WI38 (cell line): ENCODE data around the gene IL10RA.

Experiments
- H3K4me3 ChIP-seq: 2 replicates; pipeline ENCODE4 v1.5.1; 2011; ENCODE audit warnings: low read depth, mild to moderate bottlenecking, control low read depth, low read length
- TF ChIP-seq, protein P1 (sequence below): IDR thresholded peaks from 2 replicates; pipeline ENCODE4 v1.5.1; 2012; ENCODE audit warnings: low read depth, mild to moderate bottlenecking, control low read depth, low read length

IL10RA gene

DNA sequence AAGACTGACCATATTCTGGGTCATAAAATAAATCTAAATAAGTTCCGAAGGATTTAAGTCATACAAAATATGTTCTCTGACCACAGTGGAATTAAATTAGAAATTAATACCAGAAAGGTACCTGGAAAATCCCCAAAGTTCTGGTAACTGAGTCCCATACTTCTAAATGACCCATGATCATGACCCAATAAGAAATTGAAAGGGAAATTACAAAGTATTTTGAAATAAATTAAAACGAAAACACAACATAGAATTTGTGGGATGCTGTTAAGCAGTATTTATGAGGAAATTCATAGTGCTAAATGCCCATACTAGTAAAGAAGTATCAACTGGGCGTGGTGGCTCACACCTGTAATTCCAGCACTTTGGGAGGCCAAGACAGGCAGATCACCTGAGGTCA is 23.4 kb upstream of the IL10RA start:
- TF ChIP-seq, protein P1, sequence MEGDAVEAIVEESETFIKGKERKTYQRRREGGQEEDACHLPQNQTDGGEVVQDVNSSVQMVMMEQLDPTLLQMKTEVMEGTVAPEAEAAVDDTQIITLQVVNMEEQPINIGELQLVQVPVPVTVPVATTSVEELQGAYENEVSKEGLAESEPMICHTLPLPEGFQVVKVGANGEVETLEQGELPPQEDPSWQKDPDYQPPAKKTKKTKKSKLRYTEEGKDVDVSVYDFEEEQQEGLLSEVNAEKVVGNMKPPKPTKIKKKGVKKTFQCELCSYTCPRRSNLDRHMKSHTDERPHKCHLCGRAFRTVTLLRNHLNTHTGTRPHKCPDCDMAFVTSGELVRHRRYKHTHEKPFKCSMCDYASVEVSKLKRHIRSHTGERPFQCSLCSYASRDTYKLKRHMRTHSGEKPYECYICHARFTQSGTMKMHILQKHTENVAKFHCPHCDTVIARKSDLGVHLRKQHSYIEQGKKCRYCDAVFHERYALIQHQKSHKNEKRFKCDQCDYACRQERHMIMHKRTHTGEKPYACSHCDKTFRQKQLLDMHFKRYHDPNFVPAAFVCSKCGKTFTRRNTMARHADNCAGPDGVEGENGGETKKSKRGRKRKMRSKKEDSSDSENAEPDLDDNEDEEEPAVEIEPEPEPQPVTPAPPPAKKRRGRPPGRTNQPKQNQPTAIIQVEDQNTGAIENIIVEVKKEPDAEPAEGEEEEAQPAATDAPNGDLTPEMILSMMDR = no peak
- H3K4me3 ChIP-seq = no peak overlapping the region

DNA sequence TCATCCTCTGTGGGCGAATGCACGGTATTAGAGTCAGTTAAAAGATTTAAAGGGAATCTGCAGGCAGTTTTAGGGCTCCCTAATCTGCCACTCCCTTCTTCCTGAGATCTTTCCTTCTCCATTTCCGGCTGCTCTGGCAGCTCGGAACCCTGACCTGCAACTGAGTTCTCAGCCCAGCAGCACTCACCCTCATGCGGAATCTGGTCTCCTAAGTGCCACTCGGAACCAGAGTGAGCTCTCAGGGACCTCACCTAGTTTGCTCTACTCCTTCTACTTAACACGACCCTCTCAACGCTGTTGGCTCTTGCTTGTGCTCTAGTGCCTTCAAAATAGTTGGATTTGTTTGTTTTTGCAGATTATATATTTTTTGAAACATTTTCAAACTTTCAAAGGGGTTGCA is 19.3 kb upstream of the IL10RA start:
- TF ChIP-seq, protein P1 = no peak
- H3K4me3 ChIP-seq = no peak overlapping the region

DNA sequence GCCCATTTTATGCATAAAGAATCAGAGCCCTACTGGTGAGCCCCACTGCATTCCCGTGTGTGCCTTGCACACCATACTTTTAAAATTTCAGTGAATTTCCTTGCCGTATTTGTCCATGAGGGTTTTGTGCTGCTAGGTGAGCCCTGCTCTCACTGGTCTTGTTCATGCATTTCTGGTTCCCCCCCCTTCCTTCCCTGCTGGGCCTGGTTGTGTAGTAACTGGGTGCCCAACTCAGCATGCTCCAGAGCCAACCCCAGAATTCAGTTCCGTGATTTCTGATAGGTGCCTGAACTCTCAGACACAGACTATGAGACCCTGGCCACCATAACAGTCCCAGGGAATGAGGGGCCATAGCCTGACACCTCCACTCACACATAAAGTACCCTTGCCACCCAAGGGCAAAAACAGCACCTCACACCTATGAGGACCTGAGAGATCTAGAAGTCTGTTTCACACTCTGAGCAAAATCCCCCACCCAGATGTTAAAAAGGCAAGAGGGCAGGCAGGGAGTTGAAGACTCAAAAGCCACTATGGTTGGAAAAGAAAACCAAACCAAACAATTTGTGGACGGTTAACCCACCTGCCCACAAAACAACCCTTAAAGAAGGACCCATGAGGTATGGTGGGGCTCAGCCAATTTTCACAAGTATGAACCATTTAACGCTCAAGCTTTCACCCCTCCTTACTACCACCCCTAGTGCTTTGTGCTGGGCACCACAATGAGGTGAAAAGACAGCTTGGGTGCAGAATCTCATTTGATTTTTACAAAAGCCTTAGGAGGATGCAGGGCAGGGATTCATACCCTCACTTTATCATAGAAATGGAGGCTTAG is 16.8 kb upstream of the IL10RA start:
- no peak overlapping the region for H3K4me3 ChIP-seq
- TF ChIP-seq, protein P1 = no peak

DNA sequence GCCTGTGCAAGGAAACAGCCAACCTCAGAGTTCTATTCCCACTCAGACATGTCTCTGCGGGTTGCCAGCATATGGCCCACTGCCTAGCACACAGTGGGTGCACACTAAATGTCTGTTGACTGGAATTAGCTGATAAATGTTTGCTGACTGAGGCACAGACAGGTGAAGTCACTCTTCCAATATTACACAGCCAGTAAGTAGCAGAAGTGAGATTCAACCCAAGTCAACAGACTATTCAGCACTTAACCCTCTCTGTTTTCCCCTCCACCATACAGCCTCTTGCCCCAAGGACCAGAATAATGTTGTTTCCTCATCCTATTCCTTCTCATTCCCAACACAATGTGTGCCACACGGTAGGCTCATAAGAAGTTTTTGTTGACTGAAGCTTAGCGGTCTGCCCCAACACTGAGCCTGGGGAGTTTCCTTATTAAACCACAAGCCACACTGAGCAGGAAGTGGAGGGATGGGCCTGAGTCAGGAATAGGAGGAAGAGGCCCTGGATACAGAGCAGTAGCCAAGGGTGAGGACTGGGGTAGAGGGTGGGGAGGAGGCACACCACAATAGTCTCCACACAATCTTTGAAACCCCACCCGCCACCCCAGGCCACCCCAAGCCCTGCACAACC is 15.7 kb upstream of the IL10RA start:
- TF ChIP-seq, protein P1 = no peak
- no peak overlapping the region for H3K4me3 ChIP-seq

DNA sequence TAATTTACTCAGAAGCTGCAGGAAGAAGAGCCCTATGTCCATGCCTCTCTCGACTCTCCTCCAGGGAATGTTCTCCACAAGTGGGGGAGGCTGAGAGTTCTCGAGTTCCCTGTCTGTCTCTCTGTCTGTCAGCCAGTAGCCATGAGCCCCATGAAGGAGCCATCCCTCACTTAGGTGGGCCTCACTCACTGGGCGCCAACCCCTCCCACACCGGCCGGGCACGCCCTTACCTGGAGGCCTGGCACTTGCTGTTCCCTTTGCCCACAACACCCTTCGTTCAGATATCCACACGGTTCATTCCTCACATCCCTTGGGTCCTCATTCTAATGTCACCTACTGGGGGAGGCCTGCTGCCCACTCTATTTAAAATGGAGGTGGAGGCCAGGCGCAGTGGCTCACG is 14.2 kb upstream of the IL10RA start:
- TF ChIP-seq, protein P1 = no peak
- H3K4me3 ChIP-seq = no peak overlapping the region

DNA sequence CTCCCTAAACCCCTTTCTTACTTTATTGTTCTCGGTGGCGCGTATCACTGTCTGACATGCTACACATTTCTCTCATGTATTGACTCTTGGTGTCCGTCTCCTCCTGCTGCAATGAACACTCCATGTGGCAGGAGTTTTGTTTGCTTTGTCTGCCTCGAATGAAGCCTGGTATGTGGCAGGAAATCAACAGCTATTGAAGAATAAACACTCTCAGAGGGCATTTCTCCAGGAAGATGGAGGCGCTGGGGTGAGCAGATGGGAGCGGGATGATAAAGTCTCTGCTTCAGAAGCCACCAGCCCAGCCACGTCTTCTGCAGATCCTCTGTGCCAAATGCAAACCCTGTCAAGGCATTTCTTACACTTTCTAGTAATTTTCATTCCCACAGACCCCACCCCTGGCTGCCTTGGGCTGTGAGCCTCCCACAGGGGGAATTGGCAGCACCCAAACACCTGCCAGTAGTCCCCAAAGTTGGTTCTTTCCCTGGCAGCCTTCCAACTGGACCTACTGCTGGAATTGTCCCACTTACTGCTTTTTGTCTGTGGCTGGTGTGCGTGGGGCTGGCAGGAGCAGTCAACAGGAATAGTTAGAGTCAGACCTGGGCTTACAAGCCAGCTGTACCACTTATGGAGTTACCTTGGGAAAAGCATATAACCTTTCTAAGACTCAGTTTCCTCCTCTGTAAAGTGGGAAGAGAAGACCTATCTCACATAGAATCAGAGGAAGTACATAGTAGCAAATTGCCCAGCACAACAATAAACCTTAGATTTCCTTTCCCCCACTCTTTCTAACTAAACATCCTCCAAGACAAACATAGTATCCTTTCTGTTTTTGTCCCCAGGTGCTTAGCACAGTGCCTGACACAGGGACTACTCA is 13.3 kb upstream of the IL10RA start:
- no peak overlapping the region for H3K4me3 ChIP-seq

More for the DNA sequence above, 13.3 kb upstream of the IL10RA start:
- TF ChIP-seq, protein P1 = no peak
